HG02943 (cell line): ENCODE results near the gene CLDN20.
"Not testable (repeated sequence)": the region's sequence is repeated elsewhere in the genome, so short reads cannot be mapped to it uniquely, and the experiment has no call there.

Experiments
- ATAC-seq: cut with Tn5 transposase; IDR thresholded peaks from one replicate; pipeline ENCODE4 v1.9.1; 2021; ENCODE audit warnings: mild to moderate bottlenecking, low read depth, moderate library complexity; ENCODE audit not compliant: unreplicated experiment

CLDN20 gene

DNA sequence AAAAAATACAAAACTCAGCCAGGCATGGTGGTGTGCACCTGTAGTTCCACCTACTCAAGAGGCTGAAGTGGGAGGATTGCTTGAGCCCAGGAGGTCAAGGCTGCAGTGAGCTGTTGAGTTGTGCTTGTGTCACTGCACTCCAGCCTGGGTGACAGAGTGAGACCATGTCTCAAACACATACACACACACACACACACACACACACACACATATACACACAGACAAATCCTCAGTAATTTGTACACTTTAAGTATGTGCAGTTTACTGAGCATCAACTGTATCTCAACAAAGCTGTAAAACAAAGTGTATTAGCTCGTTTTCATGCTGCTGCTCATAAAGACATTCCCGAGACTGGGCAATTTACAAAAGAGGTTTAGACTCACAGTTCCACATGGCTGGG, 43.1 kb downstream of the CLDN20 start:
- ATAC-seq: no peak

DNA sequence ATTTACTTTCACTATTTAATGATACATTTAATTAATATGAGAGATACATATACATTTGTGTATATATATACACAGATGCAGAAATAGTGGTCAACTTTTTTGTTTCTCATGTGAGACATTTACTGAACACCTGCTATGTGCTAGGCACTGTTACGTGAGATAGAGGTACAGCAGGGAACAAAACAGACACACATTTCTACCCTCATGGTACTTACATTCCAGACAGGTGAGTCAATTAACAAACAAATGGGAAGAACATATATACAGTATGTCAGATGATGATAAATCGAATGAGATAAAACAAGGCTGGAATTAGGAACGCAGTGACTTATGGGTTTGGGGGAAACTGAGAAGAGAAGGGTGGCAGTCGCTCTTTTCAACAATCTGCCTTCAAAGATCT, 45.3 kb downstream of the CLDN20 start:
- no peak for ATAC-seq

DNA sequence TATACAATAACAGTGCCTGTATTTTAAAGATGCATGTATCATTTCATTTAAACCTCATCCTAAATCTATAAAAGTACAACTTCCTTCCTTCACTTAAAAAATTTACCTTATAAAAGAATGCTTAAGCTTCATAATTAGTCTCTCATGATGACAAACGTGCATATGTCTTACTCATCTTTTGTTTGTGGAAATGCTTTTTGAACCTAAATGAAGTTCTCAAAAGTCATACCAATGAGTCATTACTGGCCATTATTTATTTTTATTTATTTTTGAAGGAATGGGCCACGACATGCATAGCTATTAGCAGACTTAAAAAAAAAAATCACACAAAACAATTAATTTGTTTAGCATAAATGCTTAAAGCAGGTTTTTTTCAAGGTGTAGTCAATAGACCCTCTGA, 46.8 kb downstream of the CLDN20 start:
- no peak for ATAC-seq

GRCh38 chr6:155311086-155311485, 47.3 kb downstream of the CLDN20 start:
- no peak for ATAC-seq

- ATAC-seq: no peak
Measured at GRCh38 chr6:155311583-155311982, 47.8 kb downstream of the CLDN20 start.

GRCh38 chr6:155312950-155313349, 49.1 kb downstream of the CLDN20 start:
- ATAC-seq: not testable (repeated sequence)

- peak; percentile 9 for ATAC-seq
Measured at GRCh38 chr6:155313602-155314091, 49.8 kb downstream of the CLDN20 start.

DNA sequence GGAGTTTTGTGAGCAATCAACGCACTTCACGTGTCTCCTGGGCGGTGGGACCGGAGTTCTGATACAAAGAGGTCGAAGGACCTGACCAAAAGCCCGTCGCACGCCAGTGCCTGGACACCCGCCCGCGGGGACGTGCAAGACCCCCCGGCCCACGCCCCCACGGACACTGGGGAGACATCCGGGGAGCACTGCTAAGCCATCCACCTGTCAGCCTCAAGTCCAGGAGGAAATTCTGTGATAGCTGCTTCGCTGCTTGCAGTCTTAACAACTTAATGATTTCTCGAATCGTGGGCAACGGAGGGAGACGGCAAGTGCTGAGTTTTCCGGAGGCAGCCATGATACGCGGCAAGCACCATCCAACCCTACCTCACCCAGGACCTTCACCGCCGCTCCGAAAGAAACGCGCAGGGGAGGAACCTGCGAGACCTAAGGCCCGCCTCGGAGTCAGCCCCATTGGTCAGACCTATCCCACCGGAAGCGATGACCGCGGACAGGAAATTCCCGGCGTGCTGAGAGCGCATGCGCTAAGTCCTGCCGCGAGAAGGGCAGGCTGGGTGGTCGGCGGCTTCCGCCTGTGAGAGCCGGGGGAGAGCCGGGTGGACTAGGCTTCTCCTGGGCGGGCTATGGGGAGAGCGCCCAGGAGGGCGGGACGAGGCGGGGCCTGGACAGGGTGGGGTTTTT, 50.4 kb downstream of the CLDN20 start, which contains the start of gene TFB1M:
Gene TFB1M, minus strand, starts transcription at position 393 of the 681 bp plus-strand sequence. Its CDS starts 56 bp downstream, at position 337.
- peak; percentile 97 for ATAC-seq

GRCh38 chr6:155314773-155315515, 51.1 kb downstream of the CLDN20 start:
- ATAC-seq: peak; percentile 54

- no peak for ATAC-seq
Measured at GRCh38 chr6:155315516-155315871, 51.7 kb downstream of the CLDN20 start.

- no peak for ATAC-seq
Measured at GRCh38 chr6:155316419-155316818, 52.6 kb downstream of the CLDN20 start.

DNA sequence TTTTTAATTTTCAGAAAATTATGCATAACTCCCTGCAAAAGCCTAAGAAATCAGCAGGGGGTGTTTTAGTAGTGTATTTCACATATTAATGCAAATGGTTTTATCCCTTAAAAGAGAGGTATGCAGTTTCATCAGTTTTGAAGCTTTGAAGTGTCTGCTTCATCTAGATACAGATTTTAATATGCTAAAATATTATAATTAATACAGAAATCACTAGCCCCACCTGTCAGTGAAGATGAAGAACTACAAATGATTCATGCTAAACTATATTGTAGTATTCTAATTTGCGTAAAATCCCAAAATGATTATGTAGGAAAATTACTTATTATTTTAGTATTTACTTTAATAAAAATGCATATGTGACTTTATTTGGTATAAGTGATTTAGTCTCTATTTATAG, 53.4 kb downstream of the CLDN20 start:
- no peak for ATAC-seq

DNA sequence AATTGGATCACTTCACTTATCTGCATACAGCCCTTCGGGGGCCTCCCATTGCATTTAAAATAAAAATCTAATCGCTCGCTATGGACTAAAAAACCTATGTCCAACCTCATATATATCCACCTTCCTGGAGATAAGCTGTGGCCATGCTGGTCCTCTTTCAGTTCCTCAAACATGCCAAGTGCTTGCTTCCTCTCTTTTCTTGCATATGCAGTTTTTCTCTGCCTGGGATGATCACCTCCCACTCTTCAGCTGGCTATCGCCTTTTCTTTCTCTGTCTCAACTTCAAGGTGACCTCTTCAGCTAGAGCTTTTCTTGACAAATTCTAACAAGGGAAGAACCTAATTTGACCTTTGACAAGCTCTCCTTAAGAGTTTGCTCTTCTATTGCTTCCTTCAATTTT, 56.1 kb downstream of the CLDN20 start:
- no peak for ATAC-seq

- ATAC-seq: no peak
Measured at GRCh38 chr6:155324172-155324571, 60.4 kb downstream of the CLDN20 start.

DNA sequence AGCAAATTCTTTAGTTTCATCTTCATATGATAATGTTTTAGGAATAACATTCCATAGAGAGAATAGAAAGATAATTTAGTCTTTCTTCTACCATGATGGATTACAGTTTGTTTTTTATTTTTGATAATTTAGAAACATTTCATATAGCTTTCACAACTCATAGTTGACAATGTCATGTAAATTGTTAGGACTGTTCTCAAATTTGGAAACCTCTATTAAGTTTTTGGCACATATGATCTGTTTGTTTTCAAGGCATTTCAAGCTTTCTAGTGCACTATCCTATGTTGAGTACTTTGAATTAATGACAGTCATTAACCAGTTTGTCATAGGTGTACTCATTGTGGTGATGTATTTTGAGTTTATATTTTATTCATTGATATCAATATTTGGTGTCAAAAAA, 61.2 kb downstream of the CLDN20 start:
- ATAC-seq: no peak

DNA sequence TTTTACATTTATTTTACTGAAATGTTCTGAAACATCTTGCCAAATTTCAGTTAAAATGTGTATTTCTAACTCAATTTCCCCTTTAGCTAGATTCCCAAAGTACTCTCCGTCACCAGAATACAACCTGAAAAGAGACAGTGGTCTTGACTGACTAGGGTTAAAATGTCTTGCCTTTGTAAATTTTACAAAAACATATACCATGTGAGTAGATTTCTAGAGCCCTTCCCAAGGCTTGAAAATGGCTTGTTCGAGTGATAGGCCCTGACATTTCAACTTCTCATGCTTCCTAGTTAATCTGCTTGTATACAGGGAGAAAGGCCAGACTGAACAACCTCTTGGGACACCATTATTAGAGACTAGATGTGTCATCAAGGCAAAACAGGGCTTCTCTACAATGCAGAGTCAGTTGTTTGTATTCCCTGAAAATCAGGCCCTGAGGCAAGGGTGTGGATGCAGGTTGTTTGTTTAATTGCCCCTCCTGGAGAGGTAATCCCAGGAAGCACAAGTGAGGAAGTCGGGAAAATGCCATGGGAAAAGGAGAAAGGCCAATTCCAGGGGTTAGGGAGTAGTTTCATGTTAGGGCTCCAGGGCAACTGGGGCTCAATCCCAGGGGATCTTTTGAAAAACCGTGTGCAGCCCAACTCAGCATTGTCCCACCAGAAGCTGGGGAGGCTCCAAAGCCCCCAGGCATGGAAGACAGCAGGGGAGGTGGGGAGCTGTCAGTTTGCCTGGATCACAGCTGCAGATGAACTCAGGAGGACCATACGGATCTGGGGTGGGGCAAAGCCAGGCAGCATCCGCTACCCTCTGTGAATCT, 62.1 kb downstream of the CLDN20 start:
- no peak for ATAC-seq
